Hepatocyte (in vitro differentiated cells): ENCODE data around the gene NID1. TPM values are rescaled to one million over a fixed set of nuclear protein-coding genes. Genes with fewer than 3 reads are reported as not detected.

Experiments
- DNase-seq: peaks from one replicate; pipeline ENCODE4 v3.0.0-alpha.2; 2016; ENCODE audit warnings: low spot score
- H2AFZ ChIP-seq: fragments of 200-600 bp; sonication (generic); 2 replicates; pipeline ENCODE4 v1.6.0; 2016; ENCODE audit warnings: antibody characterized with exemption, mild to moderate bottlenecking
- H3K27ac ChIP-seq: fragments of 200-600 bp; sonication (generic); 2 replicates; pipeline ENCODE4 v1.5.1; 2016; ENCODE audit warnings: mild to moderate bottlenecking
- H3K27me3 ChIP-seq: fragments of 200-600 bp; sonication (generic); 2 replicates; pipeline ENCODE4 v1.6.1; 2016
- H3K36me3 ChIP-seq: fragments of 200-600 bp; sonication (generic); replicated peaks from 2 replicates; pipeline ENCODE4 v1.5.1; 2016; ENCODE audit warnings: low read depth; ENCODE audit not compliant: insufficient read depth
- H3K4me1 ChIP-seq: fragments of 200-600 bp; sonication (generic); 2 replicates; pipeline ENCODE4 v1.5.1; 2016; ENCODE audit warnings: mild to moderate bottlenecking, moderate library complexity; ENCODE audit not compliant: insufficient read depth
- H3K4me2 ChIP-seq: fragments of 200-600 bp; sonication (generic); 2 replicates; pipeline ENCODE4 v1.6.0; 2016
- H3K4me3 ChIP-seq: fragments of 200-600 bp; sonication (generic); 2 replicates; pipeline ENCODE4 v1.5.1; 2016; ENCODE audit warnings: mild to moderate bottlenecking
- H3K79me2 ChIP-seq: fragments of 200-600 bp; sonication (generic); 2 replicates; pipeline ENCODE4 v1.6.0; 2017; ENCODE audit warnings: mild to moderate bottlenecking
- H3K9me2 ChIP-seq: fragments of 200-600 bp; sonication (generic); replicated peaks from 2 replicates; pipeline ENCODE4 v1.6.0; 2017; ENCODE audit warnings: mild to moderate bottlenecking; ENCODE audit not compliant: insufficient read depth
- H3K9me3 ChIP-seq: fragments of 200-600 bp; sonication (generic); 2 replicates; pipeline ENCODE4 v1.5.1; 2016; ENCODE audit warnings: low read depth, mild to moderate bottlenecking
- H4K20me1 ChIP-seq: fragments of 200-600 bp; sonication (generic); 2 replicates; pipeline ENCODE4 v1.6.0; 2016; ENCODE audit warnings: mild to moderate bottlenecking; ENCODE audit not compliant: insufficient read depth, poor library complexity, severe bottlenecking
- CTCF ChIP-seq: fragments of 200-600 bp; sonication (generic); IDR thresholded peaks from 2 replicates; pipeline ENCODE4 v1.5.1; 2016; ENCODE audit warnings: antibody characterized with exemption, mild to moderate bottlenecking; ENCODE audit not compliant: poor library complexity
- EZH2 ChIP-seq: fragments of 200-600 bp; sonication (generic); IDR thresholded peaks from 2 replicates; pipeline ENCODE4 v1.6.1; 2016; ENCODE audit warnings: antibody characterized with exemption, mild to moderate bottlenecking, borderline replicate concordance
- EZH2phosphoT487 ChIP-seq: fragments of 200-600 bp; sonication (generic); IDR thresholded peaks from one replicate; pipeline ENCODE4 v1.6.1; 2018; ENCODE audit warnings: antibody characterized with exemption, mild to moderate bottlenecking, low read depth, moderate library complexity; ENCODE audit not compliant: unreplicated experiment, severe bottlenecking
- WGBS: methylation state at CpG from one replicate; pipeline ENCODE4 v1.1.6; 2016; ENCODE audit warnings: low lambda C conversion rate; ENCODE audit errors: missing lambda C conversion rate; 5-methylcytosine and 5-hydroxymethylcytosine counted together
- polyA plus RNA-seq: library from polyadenylated mRNA; unstranded; fragments of >200 nt; fragmentation: Nextera tagmentation; extraction: Ambion mirVana; gene quantifications from 2 replicates; pipeline ENCODE4 v1.2.1, GENCODE V29; 2016
- total RNA-seq: library from RNA; depleted of rRNA; stranded (reverse); fragments of >200 nt; gene quantifications from 2 replicates; pipeline ENCODE4 v1.2.3, GENCODE V29; 2014

NID1 gene
- total and polyA plus RNA-seq, 2 experiments from 2014 or later, result 53.8 to 72.8 TPM

- 95% methylated on average over 26 of the region's 26 CpGs for WGBS
- TF ChIP-seq EZH2, result no peak
- no peak for TF ChIP-seq CTCF
- no peak for TF ChIP-seq EZH2phosphoT487
- no peaks in the 10 kb centered on the region for H3K27me3 ChIP-seq
- H3K27ac ChIP-seq, result no peak overlapping the region
- no peaks in the 10 kb centered on the region for H3K9me3 ChIP-seq
- no peak overlapping the region for H3K4me3 ChIP-seq
- H3K9me2 ChIP-seq, result no peaks in the 10 kb centered on the region
- no peaks in the 10 kb centered on the region for H4K20me1 ChIP-seq
- H3K36me3 ChIP-seq, result no peaks in the 10 kb centered on the region
- H3K4me2 ChIP-seq, result no peak overlapping the region
- H2AFZ ChIP-seq, result no peak overlapping the region
- no peaks in the 10 kb centered on the region for H3K79me2 ChIP-seq
- no peak for DNase-seq
- H3K4me1 ChIP-seq, result no peaks in the 10 kb centered on the region
These were observed 35.4 kb downstream of the NID1 start for GRCh38 chr1:236029428-236029940.

- 87% methylated on average over 4 of the region's 4 CpGs for WGBS
- DNase-seq, result no peak
- Histone ChIP-seq H4K20me1 (no peaks in the 10 kb centered on the region), H3K9me3 (no peaks in the 10 kb centered on the region), H3K4me1 (no peaks in the 10 kb centered on the region), H3K27me3 (no peaks in the 10 kb centered on the region), H3K79me2 (no peaks in the 10 kb centered on the region), H3K4me3 (no peak overlapping the region), H3K36me3 (no peaks in the 10 kb centered on the region), H3K27ac (no peak overlapping the region), H3K9me2 (no peaks in the 10 kb centered on the region), H3K4me2 (no peak overlapping the region), H2AFZ (no peak overlapping the region)
- TF ChIP-seq CTCF (no peak), EZH2 (no peak), EZH2phosphoT487 (no peak)
These were observed 37.8 kb downstream of the NID1 start for GRCh38 chr1:236027104-236027503.

- Histone ChIP-seq H3K4me2 (no peak overlapping the region), H3K27ac (no peak overlapping the region), H3K9me2 (no peaks in the 10 kb centered on the region), H3K4me3 (no peak overlapping the region), H2AFZ (no peak overlapping the region), H3K36me3 (no peaks in the 10 kb centered on the region), H4K20me1 (no peaks in the 10 kb centered on the region), H3K9me3 (no peaks in the 10 kb centered on the region), H3K79me2 (no peaks in the 10 kb centered on the region), H3K4me1 (no peaks in the 10 kb centered on the region), H3K27me3 (no peaks in the 10 kb centered on the region)
- DNase-seq, result no peak
- TF ChIP-seq EZH2 (no peak), CTCF (no peak), EZH2phosphoT487 (no peak)
- WGBS, result 96% methylated on average over 14 of the region's 14 CpGs
These were observed 39.1 kb downstream of the NID1 start for GRCh38 chr1:236025836-236026235.

- 96% methylated on average over 7 of the region's 7 CpGs for WGBS
- Histone ChIP-seq H3K4me1 (no peaks in the 10 kb centered on the region), H3K4me3 (no peak overlapping the region), H3K9me3 (no peaks in the 10 kb centered on the region), H4K20me1 (no peaks in the 10 kb centered on the region), H3K9me2 (no peaks in the 10 kb centered on the region), H3K27me3 (no peaks in the 10 kb centered on the region), H3K27ac (no peak overlapping the region), H2AFZ (no peak overlapping the region), H3K79me2 (no peaks in the 10 kb centered on the region), H3K36me3 (no peaks in the 10 kb centered on the region), H3K4me2 (no peak overlapping the region)
- no peak for DNase-seq
- TF ChIP-seq EZH2phosphoT487, result no peak
- no peak for TF ChIP-seq EZH2
- TF ChIP-seq CTCF, result no peak
These were observed 40.2 kb downstream of the NID1 start for GRCh38 chr1:236024641-236025040.
